G401.6 (cell line): ENCODE data around the gene CORIN.

Experiments
- FAIRE-seq: peaks from 2 replicates; lab custom pipeline; 2012; peaks lifted over from hg19 to GRCh38; lab: Jason Lieb, UNC

CORIN gene

GRCh38 chr4:47837908-47838294, at the start of gene CORIN:
Gene CORIN (minus strand): TSS chr4:47838067. CDS start chr4:47837949, 118 bp downstream.
- FAIRE-seq: no peak

- FAIRE-seq: no peak
Observed at GRCh38 chr4:47882228-47882627, 44.4 kb upstream of the CORIN start.

- FAIRE-seq: no peak
Observed at GRCh38 chr4:47879458-47879857, 41.6 kb upstream of the CORIN start.

GRCh38 chr4:47876784-47877546, 39.1 kb upstream of the CORIN start:
- FAIRE-seq: no peak

- no peak for FAIRE-seq
Observed at GRCh38 chr4:47876310-47876709, 38.4 kb upstream of the CORIN start.

- no peak for FAIRE-seq
Observed at GRCh38 chr4:47873877-47874541, 36.1 kb upstream of the CORIN start.

- FAIRE-seq: no peak
Observed at GRCh38 chr4:47863486-47863885, 25.6 kb upstream of the CORIN start.

- FAIRE-seq: no peak
Observed at GRCh38 chr4:47862297-47862696, 24.4 kb upstream of the CORIN start.

GRCh38 chr4:47860305-47860704, 22.4 kb upstream of the CORIN start:
- no peak for FAIRE-seq

GRCh38 chr4:47858006-47858405, 20.1 kb upstream of the CORIN start:
- FAIRE-seq: no peak

- FAIRE-seq: no peak
Observed at GRCh38 chr4:47856713-47857112, 18.8 kb upstream of the CORIN start.

GRCh38 chr4:47855350-47855749, 17.5 kb upstream of the CORIN start:
- FAIRE-seq: no peak

GRCh38 chr4:47852136-47852535, 14.3 kb upstream of the CORIN start:
- FAIRE-seq: peak; percentile 3

GRCh38 chr4:47849466-47849865, 11.6 kb upstream of the CORIN start:
- no peak for FAIRE-seq

- FAIRE-seq: no peak
Observed at GRCh38 chr4:47848041-47848440, 10.2 kb upstream of the CORIN start.

- FAIRE-seq: no peak
Observed at GRCh38 chr4:47842985-47843384, 5.1 kb upstream of the CORIN start.

- no peak for FAIRE-seq
Observed at GRCh38 chr4:47840291-47840690, 2.4 kb upstream of the CORIN start.

GRCh38 chr4:47839259-47839658, 1.4 kb upstream of the CORIN start:
- FAIRE-seq: peak; percentile 65

- FAIRE-seq: no peak
Observed at GRCh38 chr4:47838445-47838844, 578 bp upstream of the CORIN start.

- FAIRE-seq: no peak
Observed at GRCh38 chr4:47837094-47837907, 566 bp downstream of the CORIN start.

GRCh38 chr4:47836641-47837093, 1.2 kb downstream of the CORIN start:
- peak; percentile 71 for FAIRE-seq

GRCh38 chr4:47835494-47835893, 2.4 kb downstream of the CORIN start:
- no peak for FAIRE-seq
